ENCODE data around the gene COL6A5. TPM values are rescaled to one million over a fixed set of nuclear protein-coding genes. Genes with fewer than 3 reads are reported as not detected.

Gene COL6A5
- total and polyA plus RNA-seq, 9 of the 15 experiments (the other 6 are each of a cell fraction or from before 2014, with no cell fraction given), result 1.5 to 9.7 (median 5.6) TPM

DNA sequence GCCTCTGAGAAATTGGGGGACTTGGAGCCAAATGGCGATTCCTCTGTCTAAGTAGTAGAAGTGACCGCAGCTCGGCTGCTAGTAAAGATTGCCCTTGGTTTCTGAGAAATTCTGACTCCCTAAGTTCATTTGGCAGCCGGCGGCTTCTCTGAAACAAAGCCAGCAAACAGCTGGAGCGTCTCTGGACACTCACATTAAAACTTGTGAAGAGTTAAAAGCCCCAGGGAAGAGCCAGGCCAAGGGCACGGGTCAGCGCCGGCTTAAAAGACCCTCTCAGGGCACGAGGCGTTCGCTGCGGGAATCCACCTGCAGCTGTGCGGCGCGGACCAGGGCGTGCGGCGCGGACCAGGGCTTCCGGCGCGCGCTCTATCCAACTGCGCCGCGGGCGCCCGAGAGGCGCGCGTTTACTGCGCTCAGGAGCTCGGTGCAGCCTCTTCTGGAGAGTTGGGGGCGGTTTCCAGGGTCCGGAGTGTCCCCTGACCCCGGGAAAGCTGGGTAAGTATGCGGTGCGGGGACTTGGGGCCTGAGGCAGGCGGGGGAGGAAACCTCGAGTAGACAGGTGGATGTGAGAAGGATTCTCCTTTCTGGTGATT, at the start of gene COL6A5 (continued):
- TF ChIP-seq PHB2 (IDR thresholded peaks at IDR 0.05; ENCODE audit: low read depth) (no peak), ZFX (CRISPR knock-in tag; IDR thresholded peaks at IDR 0.05) (peak; percentile 27; the same call in 1 of the 2 replicates), RAD51 (IDR thresholded peaks at IDR 0.05; ENCODE audit: borderline replicate concordance, low read depth) (no peak), FOXK2 (conservative IDR thresholded peaks at IDR 0.05 in 1 of 2, IDR thresholded peaks at IDR 0.05 in 1 of 2; ENCODE audit: low read depth in 2 of 2) (no peak), SNRNP70 (optimal IDR thresholded peaks at IDR 0.05; ENCODE audit: low read depth, low read length) (no peak), SRSF7 (optimal IDR thresholded peaks at IDR 0.05; ENCODE audit: low read depth, low read length) (no peak), KDM1A (IDR thresholded peaks at IDR 0.05) (peak in 1 of 2 experiments; percentile 18; a peak in 1 of 4 replicates), TCF3 (CRISPR knock-in tag; IDR thresholded peaks at IDR 0.05) (peak; percentile 73), ZNF143 (CRISPR knock-in tag; IDR thresholded peaks at IDR 0.05) (no peak), PML (IDR thresholded peaks at IDR 0.05; ENCODE audit: low read length) (peak; percentile 56; the same call in 1 of the 2 replicates), ZNF174 (CRISPR knock-in tag; IDR thresholded peaks at IDR 0.05) (no peak), VEZF1 (CRISPR knock-in tag; IDR thresholded peaks at IDR 0.05) (no peak), BRCA1 (IDR thresholded peaks at IDR 0.05) (no peak), BRCA1 (CRISPR knock-in tag; IDR thresholded peaks at IDR 0.05) (no peak), EP400 (IDR thresholded peaks at IDR 0.05) (0 out of 2 replicates have a peak, but pooled peaks have one; percentile 13), POLR2G (IDR thresholded peaks at IDR 0.05; ENCODE audit: low read depth, low read length) (peak; percentile 72), STAT5A (IDR thresholded peaks at IDR 0.05; ENCODE audit: borderline replicate concordance, low read length) (peak; percentile 82), PREB (CRISPR knock-in tag; IDR thresholded peaks at IDR 0.05) (no peak), NONO (IDR thresholded peaks at IDR 0.05; ENCODE audit: low read depth in 2 of 2, low read length in 1 of 2) (no peak), FOXJ2 (tag; IDR thresholded peaks at IDR 0.05) (no peak), CCAR2 (IDR thresholded peaks at IDR 0.05; ENCODE audit: low read depth, low read length) (no peak), GABPB1 (CRISPR knock-in tag; IDR thresholded peaks at IDR 0.05) (no peak)
- TF ChIP-seq, protein P1, sequence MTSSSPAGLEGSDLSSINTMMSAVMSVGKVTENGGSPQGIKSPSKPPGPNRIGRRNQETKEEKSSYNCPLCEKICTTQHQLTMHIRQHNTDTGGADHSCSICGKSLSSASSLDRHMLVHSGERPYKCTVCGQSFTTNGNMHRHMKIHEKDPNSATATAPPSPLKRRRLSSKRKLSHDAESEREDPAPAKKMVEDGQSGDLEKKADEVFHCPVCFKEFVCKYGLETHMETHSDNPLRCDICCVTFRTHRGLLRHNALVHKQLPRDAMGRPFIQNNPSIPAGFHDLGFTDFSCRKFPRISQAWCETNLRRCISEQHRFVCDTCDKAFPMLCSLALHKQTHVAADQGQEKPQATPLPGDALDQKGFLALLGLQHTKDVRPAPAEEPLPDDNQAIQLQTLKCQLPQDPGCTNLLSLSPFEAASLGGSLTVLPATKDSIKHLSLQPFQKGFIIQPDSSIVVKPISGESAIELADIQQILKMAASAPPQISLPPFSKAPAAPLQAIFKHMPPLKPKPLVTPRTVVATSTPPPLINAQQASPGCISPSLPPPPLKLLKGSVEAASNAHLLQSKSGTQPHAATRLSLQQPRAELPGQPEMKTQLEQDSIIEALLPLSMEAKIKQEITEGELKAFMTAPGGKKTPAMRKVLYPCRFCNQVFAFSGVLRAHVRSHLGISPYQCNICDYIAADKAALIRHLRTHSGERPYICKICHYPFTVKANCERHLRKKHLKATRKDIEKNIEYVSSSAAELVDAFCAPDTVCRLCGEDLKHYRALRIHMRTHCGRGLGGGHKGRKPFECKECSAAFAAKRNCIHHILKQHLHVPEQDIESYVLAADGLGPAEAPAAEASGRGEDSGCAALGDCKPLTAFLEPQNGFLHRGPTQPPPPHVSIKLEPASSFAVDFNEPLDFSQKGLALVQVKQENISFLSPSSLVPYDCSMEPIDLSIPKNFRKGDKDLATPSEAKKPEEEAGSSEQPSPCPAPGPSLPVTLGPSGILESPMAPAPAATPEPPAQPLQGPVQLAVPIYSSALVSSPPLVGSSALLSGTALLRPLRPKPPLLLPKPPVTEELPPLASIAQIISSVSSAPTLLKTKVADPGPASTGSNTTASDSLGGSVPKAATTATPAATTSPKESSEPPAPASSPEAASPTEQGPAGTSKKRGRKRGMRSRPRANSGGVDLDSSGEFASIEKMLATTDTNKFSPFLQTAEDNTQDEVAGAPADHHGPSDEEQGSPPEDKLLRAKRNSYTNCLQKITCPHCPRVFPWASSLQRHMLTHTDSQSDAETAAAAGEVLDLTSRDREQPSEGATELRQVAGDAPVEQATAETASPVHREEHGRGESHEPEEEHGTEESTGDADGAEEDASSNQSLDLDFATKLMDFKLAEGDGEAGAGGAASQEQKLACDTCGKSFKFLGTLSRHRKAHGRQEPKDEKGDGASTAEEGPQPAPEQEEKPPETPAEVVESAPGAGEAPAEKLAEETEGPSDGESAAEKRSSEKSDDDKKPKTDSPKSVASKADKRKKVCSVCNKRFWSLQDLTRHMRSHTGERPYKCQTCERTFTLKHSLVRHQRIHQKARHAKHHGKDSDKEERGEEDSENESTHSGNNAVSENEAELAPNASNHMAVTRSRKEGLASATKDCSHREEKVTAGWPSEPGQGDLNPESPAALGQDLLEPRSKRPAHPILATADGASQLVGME (CRISPR knock-in tag; IDR thresholded peaks at IDR 0.05), result no peak

Measured in K562 (cell line).